H1 (cell line): ENCODE measurements around the gene SLC5A2. TPM values are rescaled to one million over a fixed set of nuclear protein-coding genes. Genes with fewer than 3 reads are reported as not detected.

Experiments used
- CTCF ChIA-PET: fragments of 300-600 bp; sonication (Branson Sonifier 250); formaldehyde crosslinking; loops from one replicate; lab custom pipeline; 2021; ENCODE audit not compliant: partially characterized antibody; lab: Charles Lee
- POLR2A ChIA-PET: fragments of 300-600 bp; sonication (Branson Sonifier 250); formaldehyde crosslinking; loops from one replicate; lab custom pipeline; 2021; ENCODE audit warnings: inconsistent platforms; ENCODE audit not compliant: partially characterized antibody; lab: Charles Lee
- DNase-seq, 2 experiments: peaks; one replicate each; pipeline versions ENCODE4 v3.0.0 to v3.0.0-alpha.2; 2010 to 2022; ENCODE audit warnings: low spot score in 2 of 2, low read depth in 1 of 2, mixed read lengths in 1 of 2
- FAIRE-seq: peaks from 2 replicates; lab custom pipeline; 2011; peaks lifted over from hg19 to GRCh38; lab: Jason Lieb, UNC
- H2AFZ ChIP-seq: 2 replicates; pipeline ENCODE4 v1.8.1; 2012; ENCODE audit warnings: low read length, inconsistent platforms
- H2AK5ac ChIP-seq: 2 replicates; pipeline ENCODE4 v1.6.1; 2013; ENCODE audit warnings: low read depth, low read length
- H2BK120ac ChIP-seq: replicated peaks from 2 replicates; pipeline ENCODE3; 2013; ENCODE audit warnings: low read depth, low read length, inconsistent platforms
- H2BK12ac ChIP-seq: 2 replicates; pipeline ENCODE4 v1.6.1; 2013; ENCODE audit warnings: low read depth, low read length
- H2BK15ac ChIP-seq: 2 replicates; pipeline ENCODE4 v1.6.1; 2013; ENCODE audit warnings: low read length
- H2BK20ac ChIP-seq: 2 replicates; pipeline ENCODE4 v1.6.1; 2013; ENCODE audit warnings: low read length
- H2BK5ac ChIP-seq: 2 replicates; pipeline ENCODE4 v1.6.1; 2013; ENCODE audit warnings: low read depth, low read length
- H3K14ac ChIP-seq: 2 replicates; pipeline ENCODE4 v1.6.1; 2013; ENCODE audit warnings: inconsistent platforms; ENCODE audit not compliant: insufficient read length
- H3K18ac ChIP-seq: 2 replicates; pipeline ENCODE4 v1.6.1; 2013; ENCODE audit warnings: low read length; ENCODE audit errors: extremely low read depth
- H3K23ac ChIP-seq: 2 replicates; pipeline ENCODE4 v1.6.1; 2013; ENCODE audit warnings: inconsistent platforms; ENCODE audit not compliant: insufficient read length
- H3K23me2 ChIP-seq: 2 replicates; pipeline ENCODE4 v1.6.1; 2013; ENCODE audit warnings: low read depth, low read length
- H3K27ac ChIP-seq: 2 replicates; pipeline ENCODE4 v1.6.1; 2011; ENCODE audit warnings: low read depth, low read length, inconsistent platforms
- H3K27me3 ChIP-seq, 4 experiments: replicated peaks in 1 of 4; 1 replicate in 1 of 4; 2 replicates in 3 of 4; pipeline versions ENCODE4 v1.6.1 to v1.8.1; 2011 to 2013; ENCODE audit warnings: low read length in 3 of 4, mild to moderate bottlenecking in 3 of 4, inconsistent platforms in 2 of 4, mixed read lengths in 2 of 4, moderate library complexity in 1 of 4; ENCODE audit not compliant: control insufficient read depth in 3 of 4, insufficient read depth in 3 of 4; ENCODE audit errors: extremely low read depth in 1 of 4
- H3K36me3 ChIP-seq, 4 experiments: 2 replicates each; pipeline versions ENCODE4 v1.6.1 to v1.8.1; 2011 to 2013; ENCODE audit warnings: mild to moderate bottlenecking in 4 of 4, low read length in 3 of 4, moderate library complexity in 2 of 4, control low read depth in 1 of 4, inconsistent platforms in 1 of 4; ENCODE audit not compliant: insufficient read depth in 4 of 4, control insufficient read depth in 2 of 4
- H3K4ac ChIP-seq: replicated peaks from 2 replicates; pipeline ENCODE3; 2013; ENCODE audit warnings: low read length, low read depth, mixed read lengths, inconsistent platforms; ENCODE audit not compliant: insufficient read length
- H3K4me1 ChIP-seq, 4 experiments: replicated peaks in 1 of 4; 1 replicate in 1 of 4; 2 replicates in 3 of 4; pipeline versions ENCODE4 v1.6.1 to v1.8.1; 2011 to 2013; ENCODE audit warnings: low read length in 3 of 4, inconsistent platforms in 2 of 4, mixed read lengths in 1 of 4; ENCODE audit not compliant: insufficient read depth in 4 of 4, control insufficient read depth in 3 of 4
- H3K4me2 ChIP-seq, 2 experiments: 2 replicates each; pipeline versions ENCODE4 v1.6.1 to v1.8.1; 2011 to 2013; ENCODE audit warnings: low read depth in 2 of 2, low read length in 2 of 2, control low read depth in 1 of 2, inconsistent platforms in 1 of 2, mild to moderate bottlenecking in 1 of 2; ENCODE audit not compliant: insufficient read depth in 1 of 2
- H3K4me3 ChIP-seq, 4 experiments: fragments of 200-600, 300-600 bp in 1 of 4; sonication (generic), shearing (Covaris generic), sonication (Bioruptor Twin) in 1 of 4; 2 replicates each; pipeline versions ENCODE4 v1.5.1 to v1.8.1; 2011 to 2016; ENCODE audit warnings: low read length in 4 of 4, low read depth in 3 of 4, control low read depth in 2 of 4, inconsistent platforms in 2 of 4, mild to moderate bottlenecking in 2 of 4, mixed read lengths in 1 of 4, moderate library complexity in 1 of 4; ENCODE audit not compliant: insufficient read depth in 2 of 4; ENCODE audit errors: extremely low read depth in 1 of 4
- H3K56ac ChIP-seq: replicated peaks from 2 replicates; pipeline ENCODE3; 2013; ENCODE audit warnings: low read depth, mild to moderate bottlenecking, mixed read lengths, low read length, inconsistent platforms; ENCODE audit not compliant: insufficient read length
- H3K79me1 ChIP-seq: 2 replicates; pipeline ENCODE4 v1.6.1; 2013; ENCODE audit warnings: low read depth, low read length, control low read depth
- H3K79me2 ChIP-seq, 2 experiments: 2 replicates each; pipeline versions ENCODE4 v1.6.1 to v1.8.1; 2012 to 2013; ENCODE audit warnings: low read length in 2 of 2, mild to moderate bottlenecking in 2 of 2, inconsistent platforms in 1 of 2; ENCODE audit not compliant: insufficient read depth in 2 of 2, control insufficient read depth in 1 of 2
- H3K9ac ChIP-seq, 4 experiments: replicated peaks in 1 of 4; 1 replicate in 1 of 4; 2 replicates in 3 of 4; pipeline versions ENCODE4 v1.6.1 to v1.8.1; 2011 to 2013; ENCODE audit warnings: low read depth in 3 of 4, low read length in 3 of 4, control low read depth in 2 of 4, mild to moderate bottlenecking in 2 of 4, moderate library complexity in 2 of 4, inconsistent platforms in 1 of 4; ENCODE audit errors: extremely low read depth in 1 of 4
- H3K9me3 ChIP-seq, 2 experiments: 2 replicates each; pipeline versions ENCODE4 v1.6.1 to v1.8.1; 2012 to 2013; ENCODE audit warnings: mild to moderate bottlenecking in 2 of 2, moderate library complexity in 2 of 2, control low read depth in 1 of 2, inconsistent platforms in 1 of 2, low read depth in 1 of 2, low read length in 1 of 2, mixed read lengths in 1 of 2; ENCODE audit not compliant: insufficient read depth in 2 of 2
- H4K20me1 ChIP-seq, 2 experiments: replicated peaks in 1 of 2; 2 replicates each; pipeline versions ENCODE3 to v1.8.1; 2011 to 2013; ENCODE audit warnings: inconsistent platforms in 2 of 2, low read length in 2 of 2, mild to moderate bottlenecking in 1 of 2; ENCODE audit not compliant: insufficient read depth in 2 of 2, control insufficient read depth in 1 of 2
- H4K5ac ChIP-seq: 2 replicates; pipeline ENCODE4 v1.6.1; 2013; ENCODE audit warnings: low read length, low read depth, mixed read lengths, inconsistent platforms; ENCODE audit not compliant: insufficient read length
- H4K8ac ChIP-seq: 2 replicates; pipeline ENCODE4 v1.8.0; 2013; ENCODE audit warnings: mild to moderate bottlenecking, moderate library complexity, low read length, inconsistent platforms; ENCODE audit not compliant: insufficient read depth; ENCODE audit errors: extremely low read depth
- H4K91ac ChIP-seq: replicated peaks from 2 replicates; pipeline ENCODE3; 2013; ENCODE audit warnings: low read length, mixed read lengths, inconsistent platforms; ENCODE audit not compliant: insufficient read length
- EGR1 ChIP-seq: IDR thresholded peaks from 2 replicates; pipeline ENCODE4 v1.6.1; 2011; ENCODE audit warnings: low read depth, low read length, borderline replicate concordance
- JUN ChIP-seq: IDR thresholded peaks from 2 replicates; pipeline ENCODE4 v1.6.1; 2011; ENCODE audit warnings: low read depth, mild to moderate bottlenecking, improper control_type of control experiment, low read length
- RNF2 ChIP-seq: fragments of 200-900, 300-1000 bp; sonication (generic); IDR thresholded peaks from 2 replicates; pipeline ENCODE4 v1.7.1; 2016; ENCODE audit warnings: borderline replicate concordance, low read depth, mild to moderate bottlenecking, antibody characterized with exemption, low read length; ENCODE audit not compliant: poor library complexity, severe bottlenecking; ENCODE audit errors: missing control alignments
- SP2 ChIP-seq: IDR thresholded peaks from 2 replicates; pipeline ENCODE4 v1.6.1; 2012; ENCODE audit warnings: mild to moderate bottlenecking, low read length, inconsistent platforms
- WGBS, 2 experiments: shearing (Covaris generic) in 1 of 2; methylation state at CpG; one replicate each; pipeline versions ENCODE4 v1.1.6 to v1.1.7; 2013 to 2015; ENCODE audit warnings: low lambda C conversion rate in 2 of 2, mixed read lengths in 2 of 2, inconsistent platforms in 1 of 2, low coverage in 1 of 2, missing lambda C conversion rate in 1 of 2; ENCODE audit not compliant: insufficient replicate concordance in 2 of 2, insufficient coverage in 1 of 2, insufficient read length in 1 of 2; ENCODE audit errors: extremely low coverage in 1 of 2, missing lambda C conversion rate in 1 of 2; 5-methylcytosine and 5-hydroxymethylcytosine counted together
- polyA plus RNA-seq, 7 experiments: library from polyadenylated mRNA; depleted of rRNA in 3 of 7; stranded (reverse) in 5 of 7; unstranded in 2 of 7; fragments of >200 nt in 5 of 7; fragments of 200-250 nt in 2 of 7; gene quantifications; 1 replicate in 5 of 7; 2 replicates in 1 of 7; 4 replicates in 1 of 7; pipeline versions ENCODE4 v1.2.1 to v1.2.3, GENCODE V29; 2011 to 2013; ENCODE audit warnings: missing spikeins in 2 of 7, mixed read lengths in 2 of 7
- total RNA-seq: library from RNA; stranded (reverse); fragmentation: NEBNext Ultra II Directional; extraction: Animal tissue kit (Norgen Biotek cat#: 25700); gene quantifications from 2 replicates; pipeline ENCODE4 v1.2.1, GENCODE V29; 2021
- TF ChIP-seq, protein P1 (sequence below): IDR thresholded peaks from 2 replicates; pipeline ENCODE4 v1.6.1; 2012; ENCODE audit warnings: inconsistent platforms

Gene SLC5A2
- total and polyA plus RNA-seq, 2 of the 8 experiments (the other 6 are each of a cell fraction or from before 2014, with no cell fraction given) = 0.56 to 4.4 TPM

DNA sequence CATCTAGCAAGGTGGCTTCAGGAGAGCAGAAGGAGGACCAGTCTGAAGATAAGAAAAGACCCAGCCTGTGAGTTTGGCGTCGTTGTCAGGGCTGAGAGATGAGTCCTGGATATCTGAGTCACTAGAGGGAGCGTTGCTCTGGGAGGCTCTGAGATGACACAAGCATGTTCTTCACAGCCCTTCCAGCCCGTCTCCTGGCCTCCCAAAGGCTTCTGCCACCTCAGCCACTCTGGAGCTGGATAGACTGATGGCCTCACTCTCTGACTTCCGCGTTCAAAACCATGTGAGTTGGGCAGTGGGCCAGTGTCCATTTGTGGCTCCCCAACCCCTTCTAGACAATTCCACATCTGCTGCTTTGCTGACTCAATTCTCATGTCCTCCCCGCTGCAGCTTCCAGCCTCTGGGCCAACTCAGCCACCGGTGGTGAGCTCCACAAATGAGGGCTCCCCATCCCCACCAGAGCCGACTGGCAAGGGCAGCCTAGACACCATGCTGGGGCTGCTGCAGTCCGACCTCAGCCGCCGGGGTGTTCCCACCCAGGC, 8.7 kb upstream of the SLC5A2 start:
- no peak overlapping the region for H2BK5ac ChIP-seq
- no peak overlapping the region for H2BK12ac ChIP-seq
- H3K27me3 ChIP-seq = peaks cover 2 to 41% (median 32%) of the 10 kb centered on the region in 4 experiments
- no peaks in the 10 kb centered on the region for H3K36me3 ChIP-seq
- CTCF ChIA-PET = interaction anchor here (0.9 to 5.1 kb wide), 4 partner anchors 13 to 260 kb away, joined by 3 to 35 read pairs (median 3); no protein-coding TSS in a partner anchor
- POLR2A ChIA-PET = interaction anchor here (6.0 kb wide), 1 partner anchor 15 kb away, joined by 40 read pairs; the partner anchor contains the start of gene ARMC5
- peaks cover 0 to 12% (median 3%) of the 10 kb centered on the region in 4 experiments; a peak in 5 of 7 replicates for H3K4me1 ChIP-seq
- no peak overlapping the region for H3K4me3 ChIP-seq
- no peak overlapping the region for H4K91ac ChIP-seq
- H4K8ac ChIP-seq = no peak overlapping the region
- peaks cover 19% of the 10 kb centered on the region; the same call in 1 of the 2 replicates for H3K23me2 ChIP-seq
- DNase-seq (no peak), FAIRE-seq (no peak)
- 92% methylated on average over 12 of the region's 12 CpGs; no CpG with 5 or more reads in 1 of the 2 experiments for WGBS, 2 experiments
- no peak overlapping the region for H3K56ac ChIP-seq
- H2AK5ac ChIP-seq = no peak overlapping the region
- no peak overlapping the region for H3K4ac ChIP-seq
- no peaks in the 10 kb centered on the region for H3K79me1 ChIP-seq
- no peak for TF ChIP-seq EGR1
- TF ChIP-seq, protein P1, sequence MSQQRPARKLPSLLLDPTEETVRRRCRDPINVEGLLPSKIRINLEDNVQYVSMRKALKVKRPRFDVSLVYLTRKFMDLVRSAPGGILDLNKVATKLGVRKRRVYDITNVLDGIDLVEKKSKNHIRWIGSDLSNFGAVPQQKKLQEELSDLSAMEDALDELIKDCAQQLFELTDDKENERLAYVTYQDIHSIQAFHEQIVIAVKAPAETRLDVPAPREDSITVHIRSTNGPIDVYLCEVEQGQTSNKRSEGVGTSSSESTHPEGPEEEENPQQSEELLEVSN = no peak
- TF ChIP-seq RNF2 = no peak
- TF ChIP-seq SP2 = no peak
- TF ChIP-seq JUN = no peak
- H4K20me1 ChIP-seq = peaks cover 0 to 3% of the 10 kb centered on the region in 2 experiments
- H3K9me3 ChIP-seq = no peaks in the 10 kb centered on the region
- no peak overlapping the region for H4K5ac ChIP-seq
- no peak overlapping the region for H2BK15ac ChIP-seq
- H3K27ac ChIP-seq = no peak overlapping the region
- H3K9ac ChIP-seq = no peak overlapping the region
- no peak overlapping the region for H2BK120ac ChIP-seq
- H3K14ac ChIP-seq = no peak overlapping the region
- H2BK20ac ChIP-seq = no peak overlapping the region
- no peak overlapping the region for H3K23ac ChIP-seq
- no peak overlapping the region for H3K18ac ChIP-seq
- H3K4me2 ChIP-seq = no peak overlapping the region
- no peaks in the 10 kb centered on the region for H3K79me2 ChIP-seq
- H2AFZ ChIP-seq = no peak overlapping the region
